ENCODE measurements around the gene ARHGEF25.
A peak's percentile ranks its signal among the peaks of the same experiment; 100 is the strongest.
"Not testable (repeated sequence)": the region's sequence is repeated elsewhere in the genome, so short reads cannot be mapped to it uniquely, and the experiment has no call there.

Gene ARHGEF25

DNA sequence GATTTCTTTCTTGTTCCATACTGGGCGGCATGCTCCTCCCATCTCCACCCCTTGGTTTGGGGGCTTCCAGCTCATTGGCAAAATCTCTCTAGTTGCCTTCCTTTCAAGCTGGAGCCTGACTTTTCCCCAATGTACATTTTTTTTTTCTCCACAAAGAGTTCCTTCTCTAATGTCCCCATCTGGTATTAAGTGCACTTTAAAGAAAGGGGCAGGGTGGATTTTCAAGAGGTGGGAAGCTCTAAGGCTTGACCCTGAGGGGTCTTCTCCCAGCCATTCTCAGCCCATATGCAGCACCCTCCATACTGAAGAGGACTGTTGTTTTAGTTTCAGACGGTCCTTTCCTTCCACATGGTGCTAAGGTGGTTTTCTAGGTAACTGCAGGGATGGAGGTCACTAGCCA, 26.1 kb upstream of the ARHGEF25 start:
- DNase-seq (ENCODE audit: low read depth): no peak

GRCh38 chr12:57586128-57586527, 25.1 kb upstream of the ARHGEF25 start:
- DNase-seq (ENCODE audit: low read depth): no peak

DNA sequence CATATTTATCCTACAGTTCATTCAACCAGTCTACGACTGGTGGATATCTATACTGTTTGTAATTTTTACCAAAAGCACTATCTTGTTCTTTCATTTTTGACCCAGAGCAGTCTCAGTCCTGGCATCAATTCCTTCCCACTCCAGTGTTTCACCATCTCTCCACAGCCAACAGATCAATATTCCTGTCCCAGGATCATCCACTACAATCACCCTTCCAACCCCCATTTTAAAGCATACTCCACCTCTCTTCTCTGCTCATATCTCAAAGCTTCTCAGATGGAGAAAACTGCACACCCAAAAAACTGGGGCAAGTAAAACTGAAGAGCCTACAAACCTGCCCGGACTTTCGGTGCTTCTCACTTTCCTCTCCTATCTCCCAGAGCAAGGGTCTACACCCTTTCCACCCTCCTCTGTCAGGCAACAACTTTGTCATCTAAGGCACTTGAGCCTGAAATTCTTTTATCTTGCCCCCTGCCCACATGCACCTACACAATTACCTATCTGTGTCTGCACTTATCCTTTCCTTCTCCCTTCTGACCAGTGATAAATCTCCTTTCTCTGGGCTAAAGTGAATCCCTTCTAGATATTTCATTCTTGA, 24.3 kb upstream of the ARHGEF25 start:
- DNase-seq (ENCODE audit: low read depth): no peak

- not testable (repeated sequence) for DNase-seq (ENCODE audit: low read depth)
Observed at GRCh38 chr12:57588951-57589610, 22.2 kb upstream of the ARHGEF25 start.

DNA sequence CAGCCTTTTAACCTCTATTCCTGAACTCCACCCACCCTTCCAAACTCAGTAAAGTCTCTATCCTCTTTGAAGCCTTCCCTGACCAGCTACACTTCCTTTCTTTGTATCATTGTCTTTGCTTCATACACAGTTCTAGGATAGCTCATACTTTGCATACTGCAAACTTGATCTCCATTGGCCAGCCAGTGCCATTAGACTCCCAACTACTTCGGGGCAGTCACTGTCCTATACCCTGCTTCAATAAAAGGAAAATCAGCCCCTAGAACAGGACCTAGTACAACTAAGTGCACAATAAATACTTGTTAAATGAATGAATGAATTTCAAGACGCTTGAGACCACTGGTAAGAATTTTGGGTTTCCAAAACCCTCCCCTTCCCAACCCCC, 20.8 kb upstream of the ARHGEF25 start:
- no peak for DNase-seq (ENCODE audit: low read depth)

GRCh38 chr12:57590864-57591781, 20.1 kb upstream of the ARHGEF25 start, which contains the start of gene PIP4K2C:
Gene PIP4K2C (plus strand): TSS chr12:57591192. CDS start chr12:57591290, 98 bp downstream.
- peak; percentile 60 for DNase-seq (ENCODE audit: low read depth)

GRCh38 chr12:57591782-57592325, 19.4 kb upstream of the ARHGEF25 start:
- DNase-seq (ENCODE audit: low read depth): no peak

DNA sequence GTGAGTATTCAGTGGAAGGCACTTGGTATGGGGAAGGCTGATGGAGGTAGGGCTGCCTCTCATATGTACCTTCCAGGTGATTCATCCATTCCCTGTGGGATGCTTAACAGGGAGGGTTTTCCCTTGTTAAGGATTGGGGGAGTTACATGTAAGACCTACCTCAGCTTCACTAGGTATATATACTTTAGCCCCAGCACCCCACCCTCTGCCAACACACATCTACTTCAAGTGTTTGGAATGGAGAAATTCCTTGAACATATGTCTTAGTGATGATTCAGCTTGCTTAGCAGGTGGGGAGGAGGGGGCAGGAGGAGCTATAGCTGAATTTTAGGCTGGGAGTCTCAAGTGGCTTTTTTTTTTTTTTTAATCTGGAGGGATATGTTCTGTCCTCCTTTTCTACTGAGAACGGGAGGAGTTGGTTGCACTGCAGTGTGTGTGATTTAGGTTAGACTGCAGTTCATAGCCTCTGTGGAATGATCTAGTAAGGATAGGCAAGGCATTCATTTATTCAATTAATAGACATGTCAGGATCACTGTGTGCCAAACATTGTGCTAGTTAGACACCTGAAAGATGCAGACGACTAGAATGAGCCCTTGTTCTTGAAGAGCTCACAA, 18.6 kb upstream of the ARHGEF25 start:
- no peak for DNase-seq (ENCODE audit: low read depth)

DNA sequence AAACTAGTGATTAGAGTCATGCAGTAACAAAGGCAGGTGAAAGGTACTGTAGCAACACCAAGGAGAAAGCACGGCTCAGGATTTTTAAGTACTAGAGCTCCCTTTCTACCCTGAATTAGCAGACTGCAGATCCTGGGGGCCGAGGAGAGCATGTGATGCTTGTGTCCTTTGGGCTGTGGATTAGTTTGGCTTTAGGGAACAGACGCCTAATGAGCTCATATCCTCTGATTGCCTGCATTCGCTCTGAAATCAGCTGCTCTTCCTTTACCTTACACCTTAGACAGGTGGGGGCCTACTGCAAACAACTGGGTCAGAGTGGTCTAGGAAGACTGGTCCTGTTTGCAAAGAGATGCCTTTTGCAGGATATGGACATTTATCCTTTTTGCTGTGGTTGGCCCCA, 18.0 kb upstream of the ARHGEF25 start:
- no peak for DNase-seq (ENCODE audit: low read depth)

GRCh38 chr12:57600395-57600794, 10.8 kb upstream of the ARHGEF25 start:
- DNase-seq (ENCODE audit: low read depth): no peak

- no peak for DNase-seq (ENCODE audit: low read depth)
Observed at GRCh38 chr12:57602544-57602943, 8.7 kb upstream of the ARHGEF25 start.

DNA sequence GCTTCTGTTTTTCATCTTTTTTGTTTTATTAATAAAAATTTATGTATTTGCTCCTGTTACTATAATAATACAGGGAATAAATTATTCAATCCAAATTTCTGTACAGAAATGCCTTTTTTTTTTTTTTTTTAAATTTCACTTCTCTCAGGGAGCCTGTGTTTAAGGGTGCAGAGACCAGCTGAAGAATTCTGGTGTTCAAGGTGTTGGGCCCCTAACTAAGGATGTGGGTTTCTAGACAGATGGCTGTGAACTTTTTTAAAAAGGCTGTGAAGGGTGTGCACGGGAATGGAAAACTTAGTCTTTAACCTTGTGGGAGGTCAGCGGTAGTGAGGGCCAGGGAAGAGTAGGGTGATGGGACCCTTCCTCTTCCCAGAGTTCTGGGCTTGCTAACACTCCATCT, 7.9 kb upstream of the ARHGEF25 start:
- no peak for DNase-seq (ENCODE audit: low read depth)

GRCh38 chr12:57603815-57604453, 7.3 kb upstream of the ARHGEF25 start:
- no peak for DNase-seq (ENCODE audit: low read depth)

DNA sequence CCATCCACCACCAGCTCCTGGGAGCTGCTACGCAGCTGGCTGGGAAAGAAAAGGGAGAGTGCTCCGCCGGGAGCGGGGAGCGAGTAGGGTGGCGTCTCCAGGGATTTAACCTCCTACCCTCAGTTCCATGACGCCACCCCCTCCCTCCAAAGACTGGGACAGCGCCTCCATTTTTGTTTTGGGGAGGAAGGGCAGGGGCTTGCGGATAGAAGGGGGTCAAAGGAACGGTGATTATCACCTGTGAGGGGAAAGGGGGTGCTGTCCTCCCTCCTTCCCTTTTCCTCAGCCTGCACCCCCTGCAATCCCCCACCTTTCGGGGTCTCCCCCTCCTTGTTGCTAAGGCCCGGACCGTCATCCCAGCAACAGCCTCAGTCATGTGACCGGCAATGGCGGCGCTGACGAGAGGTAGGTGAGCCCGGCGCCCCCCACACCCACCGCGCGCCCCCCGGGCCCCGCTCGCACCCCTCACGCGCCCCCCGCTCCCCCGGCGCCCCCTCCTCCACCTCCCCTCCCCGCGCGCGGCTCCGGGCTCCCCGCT, 6.7 kb upstream of the ARHGEF25 start, which contains the start of gene DTX3:
Gene DTX3 (plus strand): TSS at position 371 of the 538 bp plus-strand sequence. CDS start 1,694 bp downstream, outside the sequence.
- no peak for DNase-seq (ENCODE audit: low read depth)

- no peak for DNase-seq (ENCODE audit: low read depth)
Observed at GRCh38 chr12:57604992-57605810, 6.0 kb upstream of the ARHGEF25 start.

GRCh38 chr12:57605811-57606311, 5.4 kb upstream of the ARHGEF25 start:
- DNase-seq (ENCODE audit: low read depth): no peak

DNA sequence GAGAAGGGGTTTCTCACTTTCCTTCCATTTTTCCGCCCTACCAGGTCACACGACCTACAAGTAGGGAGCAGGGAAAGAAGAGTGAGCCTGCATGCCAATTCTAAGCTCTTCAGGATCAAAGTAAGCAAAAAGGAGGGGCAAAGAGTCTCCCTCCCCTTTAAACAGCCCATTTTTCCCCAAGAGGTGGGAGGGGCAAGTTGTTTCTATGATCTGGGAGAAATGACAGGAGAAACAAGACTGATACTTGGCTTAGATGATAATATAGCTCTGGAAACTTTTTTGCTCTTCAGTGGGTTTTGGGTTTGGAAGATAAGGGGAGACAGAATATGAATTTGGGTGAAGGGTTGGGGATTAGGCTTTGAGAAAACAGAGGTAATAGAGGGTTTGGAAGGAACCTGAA, 4.8 kb upstream of the ARHGEF25 start:
- DNase-seq (ENCODE audit: low read depth): no peak

- DNase-seq (ENCODE audit: low read depth): no peak
Observed at GRCh38 chr12:57606821-57607220, 4.4 kb upstream of the ARHGEF25 start.

DNA sequence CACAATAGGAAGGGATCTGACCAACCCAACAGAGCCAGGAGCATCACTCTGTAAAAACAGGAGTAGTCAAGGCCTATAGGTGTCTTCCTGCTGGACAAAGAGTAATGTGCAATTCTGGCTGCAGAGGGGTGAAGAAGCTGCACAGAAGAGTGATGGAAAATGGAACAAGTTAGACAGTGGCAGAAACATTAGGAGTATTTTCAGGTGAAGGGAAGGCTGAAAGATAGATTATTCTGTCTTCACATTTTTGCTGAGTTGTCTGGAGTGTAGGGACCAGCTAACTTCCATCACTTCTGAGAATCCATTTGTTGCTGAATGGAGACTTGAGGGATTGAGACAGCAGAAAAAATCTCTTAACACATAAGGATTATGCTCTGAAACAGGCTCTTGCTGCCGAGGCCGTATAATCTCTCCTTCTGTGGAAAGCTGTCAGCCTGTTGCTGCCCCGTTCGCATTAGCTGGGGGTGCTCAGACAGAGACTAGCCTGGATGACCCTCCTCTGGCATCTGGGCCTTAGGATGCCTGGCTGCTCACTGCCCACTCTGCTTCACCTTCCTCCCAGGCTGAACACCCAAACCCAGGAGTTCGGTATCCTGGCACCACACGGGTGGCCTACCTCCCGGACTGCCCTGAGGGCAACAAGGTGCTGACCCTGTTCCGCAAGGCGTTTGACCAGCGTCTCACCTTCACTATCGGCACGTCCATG, 3.1 kb upstream of the ARHGEF25 start:
- no peak for DNase-seq (ENCODE audit: low read depth)
